DMS53 (cell line): Measurements from ENCODE around the gene ANKDD1B.
"Not testable (repeated sequence)": the region's sequence is repeated elsewhere in the genome, so short reads cannot be mapped to it uniquely, and the experiment has no call there.

Source experiments
- DNase-seq: peaks from one replicate; lab custom pipeline; 2025; lab: John Stamatoyannopoulos, UW

Gene ANKDD1B

GRCh38 chr5:75611311-75612225 lies at the start of gene ANKDD1B:
Gene ANKDD1B (plus strand): TSS chr5:75611453. CDS start chr5:75611635, 182 bp downstream.
- peak; percentile 65 for DNase-seq

DNA sequence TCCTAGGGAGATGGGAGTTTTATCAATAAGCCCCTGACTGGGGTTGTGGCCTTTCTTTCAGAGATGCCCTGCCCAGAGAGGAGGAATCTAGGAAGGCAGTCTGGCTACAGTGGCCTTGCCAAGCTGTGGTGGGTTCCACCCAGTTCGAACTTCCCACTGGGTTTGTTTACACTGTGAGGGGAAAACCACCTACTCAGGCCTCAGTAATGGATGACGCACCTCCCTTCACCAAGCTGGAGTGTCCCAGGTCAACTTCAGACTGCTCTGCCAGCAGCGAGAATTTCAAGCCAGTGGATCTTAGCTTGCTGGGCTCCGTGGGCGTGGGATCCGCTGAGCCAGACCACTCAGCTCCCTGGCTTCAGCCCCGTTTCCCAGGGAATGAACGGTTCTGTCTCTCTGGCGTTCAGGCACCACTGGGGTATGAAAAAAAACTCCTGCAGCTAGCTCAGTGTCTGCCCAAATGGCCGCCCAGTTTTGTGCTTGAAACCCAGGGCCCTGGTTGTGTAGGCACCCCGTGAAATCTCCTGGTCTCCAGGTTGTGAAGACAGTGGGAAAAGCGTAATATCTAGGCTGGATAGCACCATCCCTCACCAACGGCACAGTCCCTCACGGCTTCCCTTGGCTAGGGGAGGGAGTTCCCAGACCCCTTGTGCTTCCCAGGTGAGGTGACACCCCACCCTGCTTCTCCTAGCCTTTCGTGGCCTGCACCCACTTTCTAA lies 45.1 kb upstream of the ANKDD1B start:
- DNase-seq, result not testable (repeated sequence)

GRCh38 chr5:75566710-75567309 lies 44.4 kb upstream of the ANKDD1B start:
- DNase-seq, result peak; percentile 76

DNA sequence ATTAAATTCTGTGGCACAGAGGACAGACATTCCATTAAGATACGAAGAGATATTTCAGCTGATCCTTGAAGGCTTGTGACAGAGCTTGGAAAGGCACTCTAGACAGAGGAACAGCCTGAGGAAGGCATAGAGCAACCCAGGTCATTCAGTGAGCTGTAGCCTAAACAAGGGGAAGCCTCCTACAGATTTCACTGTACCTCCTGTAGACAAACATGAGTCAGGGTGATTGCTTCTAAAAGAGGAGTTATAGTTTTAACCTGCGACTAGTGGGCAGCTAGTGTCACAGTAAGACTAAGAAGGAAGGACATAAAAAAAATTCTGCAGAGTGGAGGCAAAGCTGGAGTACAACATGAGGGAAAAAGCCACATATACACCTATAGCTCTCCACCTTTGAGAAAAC lies 43.5 kb upstream of the ANKDD1B start:
- no peak for DNase-seq

DNA sequence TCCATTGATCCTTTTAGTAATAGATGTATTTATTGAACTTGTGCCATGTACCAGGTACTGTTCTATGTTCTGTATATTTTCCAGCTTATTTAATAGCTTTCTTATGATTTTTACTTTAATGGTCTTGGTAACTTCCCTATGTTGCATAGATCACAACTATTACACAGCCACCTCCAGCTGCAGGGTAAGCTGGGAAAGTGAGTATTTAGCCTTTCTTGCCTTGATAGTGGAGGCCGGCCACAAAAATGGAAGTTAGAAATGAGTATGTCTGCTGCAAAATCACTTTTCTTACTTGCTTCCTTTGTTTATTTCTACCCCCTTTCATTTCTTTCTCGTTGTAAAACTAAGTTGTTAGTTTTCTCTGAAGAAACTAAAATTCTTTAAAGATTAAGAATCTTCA lies 43.1 kb upstream of the ANKDD1B start:
- no peak for DNase-seq

GRCh38 chr5:75571547-75571946 lies 39.7 kb upstream of the ANKDD1B start:
- DNase-seq, result no peak

- no peak for DNase-seq
Measured at GRCh38 chr5:75574791-75575190, 36.5 kb upstream of the ANKDD1B start.

- DNase-seq, result not testable (repeated sequence)
Measured at GRCh38 chr5:75578280-75578679, 33.0 kb upstream of the ANKDD1B start.

DNA sequence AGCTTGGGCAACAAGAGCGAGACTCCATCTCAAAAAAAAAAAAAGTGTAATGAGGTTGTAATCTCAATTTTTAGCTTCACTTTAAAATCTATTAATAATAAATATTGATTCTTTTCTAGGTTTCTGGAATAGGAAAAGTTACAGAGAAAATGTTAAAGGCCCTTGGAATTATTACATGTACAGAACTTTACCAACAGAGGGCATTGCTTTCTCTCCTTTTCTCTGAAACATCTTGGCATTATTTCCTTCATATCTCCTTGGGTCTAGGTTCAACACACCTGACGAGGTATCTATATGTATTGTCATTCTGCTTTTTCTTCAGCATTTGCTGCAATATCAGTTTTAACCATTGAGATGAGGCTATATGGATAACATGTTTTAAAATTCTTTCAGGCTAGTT lies 26.6 kb upstream of the ANKDD1B start:
- peak; percentile 13 for DNase-seq

DNA sequence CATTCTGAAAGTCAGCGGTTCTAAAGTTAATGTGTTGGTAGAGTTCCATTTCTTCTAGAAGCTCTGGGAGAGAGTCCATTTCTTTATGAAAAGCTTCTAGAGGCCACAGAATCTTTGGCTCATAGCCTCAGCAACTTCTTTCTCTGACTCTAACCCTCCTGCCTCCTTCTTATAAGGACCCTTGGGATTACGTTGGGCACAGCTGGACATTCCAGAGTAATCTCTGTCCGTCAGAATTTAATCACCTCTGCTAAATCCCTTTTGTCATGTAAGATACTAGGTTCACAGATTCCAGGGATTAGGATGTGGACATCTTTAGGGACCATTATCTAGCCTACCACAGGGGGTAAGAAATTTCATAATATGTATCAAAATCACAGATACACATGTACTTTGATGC lies 22.6 kb upstream of the ANKDD1B start:
- no peak for DNase-seq

DNA sequence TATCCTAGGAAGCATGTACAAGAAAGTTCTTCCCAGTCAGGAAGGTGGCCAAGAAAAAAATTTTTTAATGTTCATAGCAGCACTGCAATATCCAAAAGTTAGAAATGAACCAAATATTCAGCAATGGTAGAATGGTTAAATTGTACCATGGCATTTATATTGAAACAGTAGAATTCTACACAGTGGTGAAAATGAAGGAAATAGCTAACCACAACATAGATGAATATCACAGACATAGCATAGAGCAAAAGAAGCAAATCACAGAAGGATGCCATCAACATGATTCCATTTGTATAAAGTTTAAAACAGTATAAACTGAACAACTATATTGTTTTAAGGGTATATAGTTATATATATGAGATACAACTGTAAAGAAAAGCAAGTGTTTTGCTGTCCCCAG lies 10.7 kb upstream of the ANKDD1B start:
- DNase-seq, result no peak

- DNase-seq, result no peak
Measured at GRCh38 chr5:75601567-75601966, 9.7 kb upstream of the ANKDD1B start.

DNA sequence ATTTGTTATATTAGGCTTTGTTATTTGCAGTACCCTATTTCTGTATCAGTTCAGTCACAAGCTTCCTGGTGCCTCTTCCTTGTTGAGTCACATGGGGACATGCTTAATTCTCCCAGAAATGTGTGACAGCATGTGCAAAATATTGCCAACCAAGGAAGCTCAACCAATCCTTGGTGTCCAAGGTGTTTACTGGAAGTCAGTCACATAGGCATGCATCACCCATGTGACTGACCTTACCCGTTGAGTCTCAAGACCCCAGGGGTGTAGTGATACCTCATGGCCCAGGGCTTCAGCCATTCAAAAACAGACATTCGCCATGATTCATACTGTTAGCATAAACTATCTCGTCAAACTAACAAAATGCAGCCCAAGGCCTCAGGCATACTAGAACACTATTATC lies 9.3 kb upstream of the ANKDD1B start:
- DNase-seq, result no peak

- no peak for DNase-seq
Measured at GRCh38 chr5:75603371-75603770, 7.9 kb upstream of the ANKDD1B start.

GRCh38 chr5:75603821-75604220 lies 7.4 kb upstream of the ANKDD1B start:
- DNase-seq, result no peak

DNA sequence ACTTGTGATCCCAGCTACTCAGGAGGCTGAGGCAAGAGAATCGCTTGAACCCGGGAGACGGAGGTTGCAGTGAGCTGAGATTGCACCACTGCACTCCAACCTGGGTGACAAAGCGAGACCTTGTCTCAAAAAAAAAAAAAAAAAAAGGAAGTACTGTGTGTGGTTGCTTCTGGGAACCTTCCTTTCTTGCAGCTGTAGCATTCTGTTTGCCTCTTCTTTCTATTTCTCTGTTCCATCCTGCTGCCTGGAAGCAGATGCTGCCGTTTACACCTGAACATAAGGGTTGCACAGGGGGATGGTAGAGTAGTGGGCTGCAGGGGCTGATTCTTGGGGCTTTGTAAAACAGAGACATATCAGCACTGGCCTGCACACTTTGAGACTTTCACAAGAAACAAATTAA lies 3.9 kb upstream of the ANKDD1B start:
- DNase-seq, result not testable (repeated sequence)

DNA sequence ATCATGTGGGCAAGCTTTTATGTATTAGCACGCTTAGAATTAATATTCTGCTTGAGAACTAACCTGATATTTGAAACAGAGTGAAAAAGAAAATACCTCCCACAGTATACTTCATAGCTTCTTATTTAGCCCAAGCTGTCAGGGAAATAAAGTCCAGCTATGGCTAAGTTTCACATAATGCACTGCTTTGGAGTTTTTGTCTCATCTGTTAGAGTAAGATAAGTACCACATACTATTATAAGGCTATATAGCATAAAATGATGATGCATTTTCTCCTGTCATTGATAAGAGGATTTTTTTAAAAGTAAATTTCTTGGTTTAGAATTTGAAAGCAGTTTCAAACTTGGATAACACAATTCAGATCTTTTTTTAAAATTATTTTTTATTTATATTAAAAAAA lies 2.4 kb upstream of the ANKDD1B start:
- DNase-seq, result no peak

DNA sequence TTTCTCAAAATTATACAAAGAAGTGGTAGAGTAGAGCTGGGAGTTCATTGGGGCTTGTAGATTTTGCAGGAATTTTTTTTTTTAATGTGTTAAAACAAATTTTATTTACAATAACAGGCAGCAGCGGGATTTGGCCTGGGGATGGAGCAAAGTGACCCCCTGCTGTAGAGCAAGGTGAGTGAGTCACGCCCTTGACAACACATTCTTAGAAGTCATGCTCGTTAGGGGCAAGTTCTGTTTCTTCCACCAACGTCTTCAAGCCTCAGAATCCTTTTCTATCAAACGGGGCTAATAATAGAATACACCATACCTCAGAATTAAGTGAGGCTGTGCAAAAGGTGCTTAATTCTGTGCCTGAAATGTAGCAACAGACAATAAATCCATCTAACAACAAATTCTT lies 1.1 kb upstream of the ANKDD1B start:
- DNase-seq, result no peak

DNA sequence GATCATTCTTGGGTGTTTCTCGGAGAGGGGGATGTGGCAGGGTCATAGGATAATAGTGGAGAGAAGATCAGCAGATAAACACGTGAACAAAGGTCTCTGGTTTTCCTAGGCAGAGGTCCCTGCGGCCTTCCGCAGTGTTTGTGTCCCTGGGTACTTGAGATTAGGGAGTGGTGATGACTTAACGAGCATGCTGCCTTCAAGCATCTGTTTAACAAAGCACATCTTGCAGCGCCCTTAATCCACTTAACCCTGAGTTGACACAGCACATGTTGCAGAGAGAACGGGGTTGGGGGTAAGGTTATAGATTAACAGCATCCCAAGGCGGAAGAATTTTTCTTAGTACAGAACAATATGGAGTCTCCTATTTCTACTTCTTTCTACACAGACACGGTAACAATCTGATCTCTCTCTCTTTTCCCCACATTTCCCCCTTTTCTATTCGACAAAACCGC lies 368 bp upstream of the ANKDD1B start:
- peak; percentile 70 for DNase-seq

GRCh38 chr5:75612226-75612569 lies 945 bp downstream of the ANKDD1B start:
- peak; percentile 14 for DNase-seq

DNA sequence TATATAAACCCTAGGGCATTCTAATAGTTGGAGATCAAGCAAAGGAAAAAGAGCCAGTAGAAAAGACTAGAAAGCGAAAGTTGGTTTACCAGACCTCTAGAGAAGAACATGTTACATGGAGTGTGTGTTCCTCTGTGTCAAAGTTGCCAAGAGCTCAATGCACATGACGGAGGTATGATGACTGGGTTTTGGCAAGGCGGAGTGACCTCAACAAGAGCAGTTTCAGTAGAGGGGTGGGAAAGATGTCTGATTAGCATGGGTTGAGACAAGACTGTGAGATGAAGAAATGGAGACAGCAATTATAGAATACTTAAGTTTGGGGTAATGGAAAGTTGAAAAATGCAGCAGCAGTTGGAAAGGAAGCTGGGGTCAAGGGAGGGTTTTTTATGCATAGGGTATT lies 1.6 kb downstream of the ANKDD1B start:
- DNase-seq, result no peak

DNA sequence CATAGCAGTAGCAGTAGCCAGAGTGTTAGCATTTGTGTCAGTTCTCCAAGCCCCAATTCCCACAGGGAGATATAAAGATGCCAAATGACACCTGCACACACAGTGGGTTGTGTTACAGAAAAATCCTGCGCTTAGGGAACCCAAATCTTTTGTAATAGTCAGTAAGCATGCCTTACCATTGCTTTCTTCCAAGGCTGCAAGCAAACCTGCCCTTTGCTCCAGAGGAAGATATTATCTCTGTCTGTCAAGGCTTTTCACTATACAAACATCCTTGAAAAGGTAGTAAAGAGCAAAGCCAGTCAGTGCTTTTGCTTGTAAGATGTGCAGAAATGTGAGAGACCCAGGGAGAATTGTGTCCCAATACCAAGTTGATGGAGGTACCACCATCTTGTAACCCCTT lies 2.9 kb downstream of the ANKDD1B start:
- no peak for DNase-seq

DNA sequence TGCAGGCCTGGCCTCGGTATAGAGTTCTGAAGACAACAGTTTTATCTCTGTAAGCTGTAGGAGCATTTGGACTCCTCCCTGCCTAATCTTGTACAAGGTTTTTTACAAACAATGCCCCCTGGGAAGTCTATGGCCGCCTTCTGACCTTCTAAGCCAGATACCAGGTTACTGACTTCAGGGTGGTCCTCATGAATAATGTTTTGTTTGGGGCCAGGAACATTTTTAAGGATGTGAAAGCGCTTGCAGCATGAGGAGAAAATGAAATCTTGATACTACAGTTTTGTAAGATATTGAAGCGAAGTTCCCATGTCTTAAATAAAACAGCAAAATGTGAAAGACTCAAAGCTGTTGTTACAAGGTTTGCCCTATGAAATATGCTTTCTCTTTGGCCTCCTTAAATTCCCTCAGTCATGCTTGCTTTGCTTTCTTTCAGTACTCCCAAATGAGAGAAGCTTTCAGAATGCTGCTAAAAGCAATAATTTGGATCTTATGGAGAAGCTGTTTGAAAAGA lies 5.2 kb downstream of the ANKDD1B start:
- DNase-seq, result no peak
